GM18861 (cell line): ENCODE data around the gene DNLZ.

ENCODE experiments used
- ATAC-seq: cut with Tn5 transposase; IDR thresholded peaks from one replicate; pipeline ENCODE4 v1.9.1; 2021; ENCODE audit not compliant: unreplicated experiment

DNLZ gene

GRCh38 chr9:136345281-136346156 is 18.0 kb downstream of the DNLZ start:
- no peak for ATAC-seq

GRCh38 chr9:136344544-136345280 is 18.8 kb downstream of the DNLZ start:
- no peak for ATAC-seq

DNA sequence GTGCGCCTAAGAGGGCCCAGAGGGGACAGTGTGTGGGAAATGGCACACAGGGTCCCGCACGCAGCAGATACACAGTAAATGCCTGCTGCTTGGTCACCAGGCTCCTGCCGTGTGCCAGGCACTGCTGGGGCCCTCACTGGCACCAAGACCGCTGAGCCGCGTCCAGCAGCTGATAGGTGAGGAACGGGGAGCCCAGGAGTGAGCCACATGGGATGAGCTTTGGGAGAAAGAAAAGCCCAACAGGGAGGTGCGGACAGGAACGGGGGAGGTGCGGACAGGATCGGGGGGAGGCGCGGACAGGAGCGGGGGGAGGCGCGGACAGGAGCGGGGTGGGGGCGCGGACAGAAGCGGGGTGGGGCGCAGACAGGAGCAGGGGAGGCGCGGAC is 19.7 kb downstream of the DNLZ start:
- no peak for ATAC-seq

GRCh38 chr9:136343121-136343883 is 20.2 kb downstream of the DNLZ start:
- ATAC-seq = no peak

- no peak for ATAC-seq
These were observed 21.1 kb downstream of the DNLZ start for GRCh38 chr9:136342181-136343120.

DNA sequence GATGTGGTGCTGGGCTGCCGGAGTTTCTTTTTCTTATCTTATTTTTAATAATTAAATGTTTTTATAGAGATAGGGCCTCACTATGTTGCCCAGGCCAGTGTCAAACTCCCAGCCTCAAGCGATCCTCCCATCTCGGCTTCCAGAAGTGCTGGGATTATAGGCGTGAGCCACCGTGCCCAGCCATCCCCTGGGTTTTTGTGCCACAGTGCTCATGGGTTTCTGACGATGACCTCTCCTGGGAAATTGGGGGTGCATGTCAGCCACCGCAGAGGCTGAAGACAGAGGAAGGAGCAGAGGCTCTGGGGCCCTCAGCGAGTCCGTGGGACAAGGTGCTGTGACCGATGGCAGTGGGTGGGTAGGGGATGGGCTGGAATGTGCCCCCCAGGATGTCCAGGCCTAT is 21.8 kb downstream of the DNLZ start:
- ATAC-seq = no peak

GRCh38 chr9:136341042-136341655 is 22.4 kb downstream of the DNLZ start:
- no peak for ATAC-seq

GRCh38 chr9:136340356-136341041 is 23.0 kb downstream of the DNLZ start:
- no peak for ATAC-seq

DNA sequence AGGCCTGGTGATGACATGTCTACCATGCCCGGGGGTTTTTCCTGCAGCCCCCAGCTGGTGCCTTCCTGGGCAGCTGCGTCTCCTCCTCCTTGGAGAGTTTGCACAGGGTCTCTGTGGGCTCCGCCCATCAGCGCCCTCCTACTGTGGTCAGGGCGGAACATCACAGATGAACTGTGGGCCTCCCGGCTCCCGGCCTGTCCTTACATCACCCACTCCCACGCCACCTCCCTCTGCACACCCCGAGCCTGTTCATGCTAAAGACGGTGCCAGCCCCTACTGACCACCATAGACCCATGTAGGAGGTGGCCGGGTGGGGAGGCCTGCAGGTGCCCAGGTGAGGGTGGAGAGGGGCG is 23.6 kb downstream of the DNLZ start:
- ATAC-seq = no peak

DNA sequence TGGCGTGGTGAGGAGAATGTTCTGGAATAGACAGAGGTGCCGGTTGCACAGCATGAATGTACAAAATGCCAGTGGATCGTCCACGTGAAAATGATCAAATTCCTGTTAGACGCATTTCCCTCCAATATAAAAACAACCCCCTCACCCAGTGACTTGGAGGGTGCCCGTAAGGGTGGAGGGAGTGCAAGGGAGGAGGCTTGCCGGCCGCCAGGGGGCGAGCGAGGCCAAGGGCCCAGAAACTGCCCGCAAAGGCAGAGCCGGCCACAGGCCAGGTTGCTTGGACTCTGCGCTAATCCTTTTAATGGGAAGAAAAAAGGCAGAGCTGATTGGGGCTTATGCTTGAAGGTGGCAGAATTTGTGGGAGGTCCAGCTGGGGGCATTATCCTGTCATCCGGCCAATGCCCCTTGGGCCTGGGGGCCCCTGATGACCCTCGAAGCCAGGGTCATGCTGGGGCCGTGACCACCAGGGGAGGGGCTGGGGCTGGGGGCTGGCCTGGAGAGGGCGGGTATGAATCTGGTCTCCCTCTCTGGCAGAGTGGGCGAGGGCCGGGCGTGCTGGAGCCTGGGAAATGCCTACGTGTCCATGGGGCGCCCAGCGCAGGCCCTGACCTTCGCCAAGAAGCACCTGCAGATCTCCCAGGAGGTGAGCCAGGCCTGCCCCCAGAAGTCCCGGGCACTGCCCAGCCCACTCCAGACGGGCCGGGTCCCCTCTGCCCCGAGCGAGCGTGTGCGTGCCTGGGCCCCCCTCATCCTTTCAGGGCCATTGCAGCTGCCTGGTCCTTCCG is 24.2 kb downstream of the DNLZ start:
- ATAC-seq = no peak

- no peak for ATAC-seq
These were observed 25.0 kb downstream of the DNLZ start for GRCh38 chr9:136338511-136338910.

DNA sequence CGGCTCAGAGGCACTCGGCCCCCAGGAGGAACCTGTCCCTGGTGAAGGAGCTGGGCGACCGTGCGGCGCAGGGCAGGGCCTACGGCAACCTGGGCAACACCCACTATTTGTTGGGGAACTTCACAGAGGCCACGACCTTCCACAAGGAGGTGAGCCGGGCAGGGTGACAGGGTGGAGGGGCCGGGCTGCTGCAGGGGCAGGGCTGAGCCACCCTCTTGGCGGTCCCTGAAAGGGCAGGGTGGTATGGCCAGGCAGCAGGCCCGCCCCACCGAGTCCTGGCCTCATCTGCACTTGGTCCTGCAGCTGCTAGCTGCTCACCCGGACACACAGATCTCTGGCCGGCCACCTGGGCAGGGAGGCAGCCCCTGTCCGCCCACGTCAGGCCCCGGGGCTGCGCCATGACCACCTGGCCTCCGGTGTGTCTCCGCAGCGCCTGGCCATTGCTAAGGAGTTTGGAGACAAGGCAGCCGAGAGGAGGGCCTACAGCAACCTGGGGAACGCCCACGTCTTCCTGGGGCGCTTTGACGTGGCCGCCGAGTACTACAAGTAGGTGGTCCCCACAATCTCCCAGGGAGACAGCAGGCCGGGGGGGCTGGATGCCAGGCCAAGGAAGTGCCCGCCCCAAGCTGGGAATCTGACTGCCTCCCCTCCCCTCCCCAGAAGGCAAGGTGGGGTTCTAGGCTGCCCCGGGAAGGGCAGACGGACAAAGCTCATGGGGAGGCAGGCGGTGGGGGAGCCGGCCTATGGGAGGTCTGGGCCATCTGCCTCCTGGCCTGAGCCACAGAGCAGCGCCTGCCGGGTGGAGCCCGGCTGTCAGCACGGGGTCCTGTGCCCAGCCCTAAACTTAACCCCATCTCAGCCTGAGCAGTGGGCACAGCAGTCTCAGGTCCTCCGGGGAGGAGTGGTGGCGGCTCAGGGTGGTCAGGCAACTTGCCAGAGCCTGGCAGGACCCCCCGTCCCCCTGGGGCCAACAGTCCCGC is 25.8 kb downstream of the DNLZ start:
- ATAC-seq = no peak

GRCh38 chr9:136336881-136337280 is 26.7 kb downstream of the DNLZ start:
- no peak for ATAC-seq

DNA sequence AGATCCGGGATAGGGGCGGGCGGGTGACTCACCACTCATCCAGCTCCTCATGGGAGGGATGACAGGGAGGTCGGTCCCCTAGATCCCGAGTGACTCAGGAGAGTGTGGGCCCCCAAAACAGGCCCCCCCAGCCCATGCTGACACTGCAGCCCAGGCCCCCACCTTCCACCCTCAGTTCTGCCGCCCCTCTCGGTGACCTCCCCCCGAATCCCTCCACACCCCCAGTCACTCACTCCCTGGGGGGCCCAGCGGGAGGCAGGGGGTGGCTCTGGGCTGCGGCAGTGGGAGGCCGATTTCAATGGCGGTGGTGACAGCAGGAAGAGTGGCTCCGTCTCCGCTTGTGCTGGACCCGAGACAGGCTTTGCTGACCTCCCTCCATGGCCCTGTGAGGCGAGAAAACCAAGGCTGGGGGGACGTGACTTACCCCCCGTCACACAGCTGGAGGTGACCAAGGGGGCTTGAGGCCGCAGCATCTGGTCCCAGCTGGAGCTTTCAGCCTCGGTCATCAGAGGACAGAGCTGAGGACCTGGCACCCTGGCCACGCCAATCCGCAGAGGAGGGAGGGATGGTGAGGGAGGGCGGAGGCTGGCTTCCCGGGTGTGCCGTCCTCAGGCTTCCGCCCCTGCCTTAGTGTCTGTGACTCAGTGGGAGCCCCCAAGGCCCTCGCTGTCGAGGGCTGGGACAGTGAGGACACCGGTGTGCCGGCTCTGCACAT is 27.2 kb downstream of the DNLZ start:
- no peak for ATAC-seq

DNA sequence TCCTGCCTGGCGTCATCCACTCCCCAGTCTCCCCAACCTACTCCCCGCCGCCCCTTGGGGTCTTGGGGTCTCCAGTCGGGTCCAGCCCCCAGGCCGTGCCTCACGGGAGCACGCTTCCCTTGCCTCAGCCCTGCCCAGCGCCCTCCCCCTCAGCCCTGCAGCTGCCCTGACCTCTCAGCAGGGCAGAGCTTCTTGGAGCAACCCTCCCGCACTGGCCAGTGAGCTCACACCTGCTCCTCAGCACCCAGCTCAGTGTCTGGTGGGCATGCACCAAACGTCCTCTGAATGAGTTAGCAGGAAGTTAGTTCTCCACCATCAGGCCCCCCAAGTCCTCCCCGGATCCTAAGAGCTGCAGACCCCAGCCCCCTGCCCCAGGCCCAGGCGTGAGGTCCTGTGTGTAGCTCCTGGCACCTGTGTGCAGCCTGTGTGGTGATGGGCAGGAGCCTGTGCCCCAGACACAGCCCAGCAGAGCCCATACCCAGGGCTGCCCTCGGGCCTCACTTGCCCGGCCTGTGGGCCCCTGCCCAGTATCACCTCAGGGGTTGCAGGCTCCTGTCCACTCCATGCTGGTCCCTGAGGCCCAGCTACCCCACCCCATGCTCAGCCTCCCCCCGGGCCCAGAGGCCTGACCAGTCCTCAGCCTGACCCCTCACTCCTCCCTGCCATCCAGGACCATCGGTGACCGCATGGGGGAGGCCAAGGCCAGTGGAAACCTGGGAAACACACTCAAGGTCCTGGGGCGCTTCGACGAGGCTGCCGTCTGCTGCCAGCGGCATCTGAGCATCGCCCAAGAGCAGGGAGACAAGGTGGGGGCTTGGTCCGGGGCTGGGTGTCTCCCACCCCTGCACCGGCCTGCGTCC is 28.0 kb downstream of the DNLZ start:
- no peak for ATAC-seq

GRCh38 chr9:136334541-136334940 is 29.0 kb downstream of the DNLZ start:
- no peak for ATAC-seq
